AG08395 (cell line): ENCODE data around the gene SLCO4A1.

Experiments
- DNase-seq: peaks from one replicate; pipeline ENCODE4 v3.0.0; 2012; ENCODE audit warnings: mixed read lengths, low spot score

Gene SLCO4A1

DNA sequence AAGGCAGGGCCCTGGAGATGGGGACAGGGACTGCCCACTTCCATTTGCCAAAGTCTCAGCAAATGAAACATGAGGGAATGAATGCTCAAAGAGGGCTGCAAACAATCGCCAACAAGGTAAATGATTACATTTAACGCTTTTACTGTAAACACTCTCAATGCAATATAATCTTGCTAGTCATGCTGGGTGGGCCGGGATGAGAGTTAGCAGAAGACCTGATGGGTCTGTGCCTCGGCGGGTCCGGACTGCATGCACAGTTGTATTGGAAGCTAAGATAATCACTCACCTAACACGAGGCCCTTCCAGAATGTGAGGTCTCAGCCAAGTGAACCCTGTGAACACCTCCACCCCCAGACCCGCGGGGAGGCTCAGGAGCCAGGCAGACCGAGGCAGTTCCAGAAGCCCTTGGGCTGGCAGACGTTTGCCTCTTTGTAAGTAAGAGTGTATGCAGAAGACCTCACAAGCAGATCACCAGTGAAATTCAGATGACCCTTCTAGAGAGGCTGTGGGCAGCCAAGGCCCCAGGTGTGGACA, 4.7 kb upstream of the SLCO4A1 start:
- no peak for DNase-seq

DNA sequence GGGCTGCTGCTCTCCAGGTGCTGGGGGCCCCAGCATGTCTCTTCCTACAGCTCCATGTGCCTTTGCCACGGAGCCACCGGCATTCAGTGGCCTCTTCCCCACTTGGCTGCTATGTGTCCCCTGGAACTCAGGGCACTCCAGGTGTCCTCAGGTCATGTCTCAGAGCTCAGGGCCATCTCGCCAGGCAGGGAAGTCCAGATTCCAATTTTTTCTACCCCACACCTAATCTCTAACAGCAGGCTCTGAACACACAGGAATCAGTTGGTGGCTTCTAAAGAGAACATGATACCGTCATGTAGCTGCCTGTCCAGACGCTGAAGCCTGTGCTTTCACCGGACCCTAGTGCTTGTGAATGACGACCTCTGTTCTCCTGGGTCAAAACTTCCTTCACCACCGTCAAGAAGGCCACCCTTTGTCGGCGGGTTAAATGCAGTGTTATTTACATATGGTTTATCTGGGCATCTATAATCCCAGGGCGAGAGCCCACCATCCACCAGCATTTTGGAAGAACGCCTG, 4.2 kb upstream of the SLCO4A1 start:
- DNase-seq, result no peak

DNA sequence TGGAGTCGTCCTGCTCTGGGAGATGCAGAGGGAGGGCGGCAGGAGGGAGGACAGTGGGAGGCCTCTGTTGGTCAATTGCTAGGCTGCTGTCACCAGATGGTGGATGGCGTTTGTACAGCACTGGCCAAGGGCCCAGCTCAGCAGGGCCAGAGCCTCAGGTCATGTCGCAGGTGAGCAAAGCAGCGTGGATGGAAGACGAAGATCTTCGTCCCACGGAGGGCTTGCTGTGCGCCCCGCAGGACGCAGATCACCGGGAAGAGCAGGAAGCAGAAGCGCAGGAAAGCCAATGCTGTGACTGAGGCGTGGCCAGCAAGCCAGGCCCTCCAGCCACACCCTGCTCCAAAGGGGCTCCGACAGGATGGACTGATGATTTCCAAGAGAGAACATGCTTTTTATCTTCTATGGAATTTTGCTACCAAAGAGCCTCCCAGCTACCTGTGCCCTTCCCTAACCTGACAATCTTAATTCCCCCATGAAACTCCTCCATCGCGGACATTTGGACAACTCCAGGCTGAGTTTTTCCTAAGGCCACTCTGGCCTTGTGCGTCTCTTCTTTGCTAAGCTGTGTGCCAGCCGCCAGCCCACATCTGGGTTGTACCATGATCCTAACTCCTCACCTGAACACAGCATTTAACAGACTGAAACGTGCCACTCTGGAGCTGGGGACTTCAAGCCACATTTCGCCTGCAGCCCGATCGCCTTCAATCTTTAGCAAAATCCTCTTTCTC, 3.5 kb upstream of the SLCO4A1 start:
- DNase-seq, result no peak

DNA sequence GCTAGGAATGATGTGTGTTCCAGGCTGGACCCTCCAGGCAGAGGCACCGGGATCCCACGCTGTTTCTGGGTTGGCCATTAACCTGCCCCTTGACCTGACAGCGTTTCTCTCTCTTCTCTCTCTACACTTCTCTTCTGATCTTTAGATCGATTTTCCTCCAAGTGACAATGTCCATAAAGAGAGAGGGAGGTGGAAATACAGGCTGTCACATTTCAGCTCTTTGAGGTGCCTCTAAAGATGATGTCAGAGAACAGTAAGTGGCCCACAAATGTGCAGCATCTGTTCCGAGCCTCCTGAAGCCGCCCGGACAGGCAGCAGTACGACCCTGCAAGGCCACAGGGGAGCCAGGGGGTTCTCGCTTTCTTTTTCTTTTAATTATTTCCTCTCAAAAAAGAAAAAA, 2.5 kb upstream of the SLCO4A1 start:
- no peak for DNase-seq

DNA sequence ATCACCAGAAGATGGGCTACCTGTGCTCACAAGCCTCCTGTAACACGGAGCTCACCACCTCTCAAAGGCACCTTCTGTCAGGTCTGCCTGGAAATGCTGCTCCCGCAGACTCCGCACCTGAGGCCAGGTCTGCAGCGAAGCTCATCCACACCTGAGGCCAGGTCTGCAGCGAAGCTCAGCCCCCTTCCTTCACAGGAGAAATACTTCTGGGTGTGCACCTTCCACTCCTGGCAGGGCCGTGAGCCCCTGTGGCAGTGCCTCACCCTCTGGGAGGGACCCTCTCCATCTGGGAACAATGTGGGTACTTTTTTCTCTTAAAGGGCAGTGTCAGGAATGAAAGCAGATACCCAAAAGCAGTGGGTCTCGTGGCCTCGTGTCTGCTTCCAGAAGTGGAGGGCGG, 1.4 kb upstream of the SLCO4A1 start:
- DNase-seq, result no peak

DNA sequence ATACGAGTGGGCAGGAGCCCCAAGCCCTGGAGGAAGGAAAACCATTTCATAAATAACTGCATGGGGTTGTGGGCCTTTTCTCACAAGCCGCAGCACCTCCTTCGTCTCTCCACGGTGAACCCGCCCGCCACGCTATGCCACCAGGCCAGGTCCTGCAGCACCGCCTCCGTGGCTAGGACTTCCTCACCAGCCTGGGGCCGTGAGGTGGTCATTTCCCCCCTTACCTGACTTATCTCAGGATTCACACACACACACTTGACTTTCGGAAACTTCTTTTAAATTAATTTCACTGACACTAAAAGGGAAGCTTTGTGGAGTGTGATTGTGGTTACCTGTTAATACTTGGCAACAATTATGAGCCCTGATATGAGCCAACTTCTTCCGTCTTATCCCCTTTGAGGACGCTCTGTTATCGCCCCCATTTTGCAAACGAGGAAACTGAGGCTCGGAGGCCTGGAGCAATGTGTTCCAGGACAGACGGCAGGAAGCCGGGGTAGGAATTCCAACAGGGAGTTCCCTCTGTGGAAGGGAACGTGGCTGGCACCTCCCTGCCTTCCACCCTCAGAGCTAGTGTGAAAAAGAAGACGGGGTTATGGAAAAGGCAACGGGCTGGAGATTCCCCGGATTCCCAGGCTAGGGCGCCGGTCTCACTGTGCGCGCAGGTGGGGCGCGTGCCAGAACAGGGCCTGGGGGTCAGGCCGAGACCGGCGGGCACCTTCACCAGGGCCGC, 817 bp upstream of the SLCO4A1 start:
- no peak for DNase-seq

DNA sequence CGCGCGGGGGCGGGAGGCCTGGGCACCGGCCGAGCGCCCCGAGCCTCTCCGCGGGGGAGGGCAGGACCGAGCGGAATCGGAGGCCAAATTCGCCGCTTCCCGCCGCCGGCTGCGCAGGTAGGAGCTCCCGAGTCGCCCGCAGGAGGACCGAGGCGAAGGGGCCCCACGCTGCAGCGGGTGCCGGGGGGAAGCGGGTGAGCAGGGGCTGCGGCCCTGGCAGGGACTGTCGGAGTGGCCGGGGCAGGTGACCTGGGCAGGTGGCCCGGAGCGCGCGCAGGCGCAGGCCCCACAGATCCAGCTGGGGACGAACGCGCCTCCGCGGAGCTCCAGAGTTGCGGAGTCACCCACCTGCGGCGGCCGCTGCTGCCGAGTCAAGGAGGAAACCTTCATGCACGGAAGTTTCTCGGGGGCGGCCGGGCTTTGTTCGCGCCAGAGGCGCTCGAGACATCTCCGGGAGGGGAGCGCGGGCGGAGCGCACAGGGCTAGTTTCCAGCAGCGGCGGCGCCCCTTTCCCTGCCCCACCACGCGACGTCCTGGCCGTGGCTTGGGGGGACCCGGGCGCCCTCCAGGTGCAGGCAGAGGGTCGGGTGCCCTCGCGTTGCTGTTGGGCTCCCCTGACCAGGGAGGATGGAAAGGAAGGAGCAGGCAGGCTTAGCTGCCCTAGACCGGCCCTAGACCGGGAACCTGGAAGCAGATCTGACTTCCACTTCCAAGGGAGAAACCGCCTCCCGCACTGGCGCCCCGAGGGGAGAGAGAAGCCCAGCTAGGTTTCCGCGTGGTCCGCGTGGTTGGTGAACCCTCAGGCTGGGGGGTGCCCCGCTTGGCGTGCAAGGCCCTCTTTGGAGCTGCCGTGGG, 590 bp downstream of the SLCO4A1 start:
- no peak for DNase-seq

DNA sequence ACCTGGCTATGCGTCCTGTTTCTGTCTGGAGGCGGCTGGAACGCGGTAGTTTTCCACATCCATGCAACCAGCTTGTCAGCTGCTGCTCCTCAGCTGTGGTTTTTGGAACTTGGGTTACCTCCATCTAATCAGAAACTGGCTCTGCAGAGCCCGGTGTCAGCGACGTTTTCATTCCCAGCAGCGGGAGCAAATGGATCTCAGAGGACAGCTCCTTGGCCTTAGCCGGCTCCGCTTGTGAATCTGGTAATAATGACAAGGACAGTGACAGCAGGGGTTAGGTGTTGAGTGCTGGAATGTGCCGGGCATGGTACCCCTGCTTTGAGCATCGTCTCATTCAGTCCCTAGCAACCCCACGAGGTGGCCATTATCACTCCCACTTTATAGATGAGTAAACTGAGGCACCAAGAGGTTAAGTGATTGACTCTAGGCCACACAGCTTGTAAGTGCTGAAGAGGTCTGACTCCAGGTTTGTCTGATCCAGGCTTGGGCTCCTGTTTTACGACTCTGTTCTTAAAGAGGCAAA, 1.3 kb downstream of the SLCO4A1 start:
- no peak for DNase-seq

DNA sequence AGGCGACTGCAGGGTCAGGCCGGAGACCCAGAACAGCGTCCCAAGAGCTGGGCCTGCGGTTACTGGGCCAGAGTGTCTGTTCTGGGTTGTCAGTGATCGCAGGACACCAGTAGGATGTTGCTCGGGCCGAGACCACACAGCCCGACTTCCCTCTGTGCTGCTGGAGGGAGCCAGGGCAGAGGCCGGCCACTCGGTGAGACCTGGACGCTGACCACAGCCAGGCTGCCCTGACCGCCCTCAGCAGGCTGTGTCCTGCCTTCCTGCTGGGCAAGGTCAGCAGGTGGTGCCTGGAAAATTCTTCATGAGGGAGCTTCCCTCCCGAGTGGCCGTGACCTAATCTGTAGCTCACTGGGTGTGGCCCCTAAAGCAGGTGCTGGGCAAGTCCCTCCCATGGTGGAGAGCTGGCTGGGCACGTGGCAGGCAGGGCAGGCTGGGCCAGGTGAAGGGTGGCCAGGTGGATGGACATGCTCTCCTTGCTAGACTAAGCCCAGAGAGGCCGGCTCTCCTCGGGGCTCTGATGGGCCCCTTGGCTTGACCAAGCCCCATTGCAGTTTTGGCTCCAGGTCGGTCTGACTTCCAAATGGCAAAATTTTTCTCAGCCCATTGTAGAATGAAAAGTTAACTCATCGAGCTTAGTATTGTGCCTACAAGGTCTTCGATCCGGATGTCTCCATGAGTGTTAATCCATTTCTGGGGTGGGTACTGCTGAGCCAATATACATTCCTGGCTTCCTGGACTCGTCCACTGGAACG, 1.9 kb downstream of the SLCO4A1 start:
- no peak for DNase-seq

DNA sequence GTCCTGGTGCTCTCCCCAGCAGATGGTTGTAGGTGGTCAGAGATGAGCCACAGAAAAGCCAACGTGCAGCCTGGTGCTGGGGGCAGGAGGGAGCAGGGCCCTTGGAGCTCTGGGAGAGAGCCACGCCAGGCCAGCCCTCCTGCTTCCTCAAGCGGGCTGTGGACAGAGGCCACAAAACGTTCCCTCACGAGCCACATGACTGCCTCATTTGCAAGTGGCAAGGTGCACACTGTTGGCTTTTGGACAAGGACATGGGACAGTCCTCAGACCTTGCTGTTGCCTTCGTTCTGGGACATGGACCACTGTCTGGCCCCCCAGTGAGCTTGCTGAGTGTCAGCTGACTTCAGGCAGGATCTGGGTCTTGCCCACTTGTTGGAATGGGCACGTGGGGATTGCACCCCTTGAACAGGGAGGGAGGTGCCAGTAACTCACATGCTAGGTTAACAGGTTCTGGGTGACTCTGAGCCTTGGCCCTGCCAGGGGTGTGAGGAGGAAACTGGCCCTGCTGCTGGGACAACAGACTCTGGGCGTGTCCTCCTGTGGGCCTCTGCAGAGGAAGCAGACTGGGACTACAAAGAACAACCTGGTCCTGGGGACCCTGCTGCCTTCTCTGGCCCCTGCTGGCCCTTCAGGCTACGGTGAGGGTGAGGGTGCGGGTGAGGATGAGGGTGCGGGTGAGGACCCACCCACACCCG, 2.6 kb downstream of the SLCO4A1 start:
- no peak for DNase-seq

DNA sequence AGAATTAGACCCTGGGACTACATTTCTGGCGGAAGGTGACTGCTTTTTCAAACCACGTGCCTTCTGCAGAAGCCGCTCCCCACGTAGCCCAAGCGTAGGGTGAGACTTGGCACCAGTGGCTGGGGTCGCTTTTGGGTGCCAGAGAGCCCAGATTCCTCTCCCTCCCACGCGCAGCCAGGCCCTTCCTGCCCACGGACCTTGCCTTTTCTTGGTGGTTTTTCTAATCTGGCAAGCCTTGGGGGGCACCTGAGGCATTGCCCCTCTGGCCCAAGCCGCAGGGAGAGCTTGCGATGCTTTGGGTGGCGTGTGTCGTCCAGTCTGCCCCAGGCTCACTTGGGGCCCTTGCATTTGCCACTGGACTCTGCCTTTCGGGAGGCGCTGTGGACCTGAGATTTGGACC, 3.3 kb downstream of the SLCO4A1 start:
- DNase-seq, result no peak

DNA sequence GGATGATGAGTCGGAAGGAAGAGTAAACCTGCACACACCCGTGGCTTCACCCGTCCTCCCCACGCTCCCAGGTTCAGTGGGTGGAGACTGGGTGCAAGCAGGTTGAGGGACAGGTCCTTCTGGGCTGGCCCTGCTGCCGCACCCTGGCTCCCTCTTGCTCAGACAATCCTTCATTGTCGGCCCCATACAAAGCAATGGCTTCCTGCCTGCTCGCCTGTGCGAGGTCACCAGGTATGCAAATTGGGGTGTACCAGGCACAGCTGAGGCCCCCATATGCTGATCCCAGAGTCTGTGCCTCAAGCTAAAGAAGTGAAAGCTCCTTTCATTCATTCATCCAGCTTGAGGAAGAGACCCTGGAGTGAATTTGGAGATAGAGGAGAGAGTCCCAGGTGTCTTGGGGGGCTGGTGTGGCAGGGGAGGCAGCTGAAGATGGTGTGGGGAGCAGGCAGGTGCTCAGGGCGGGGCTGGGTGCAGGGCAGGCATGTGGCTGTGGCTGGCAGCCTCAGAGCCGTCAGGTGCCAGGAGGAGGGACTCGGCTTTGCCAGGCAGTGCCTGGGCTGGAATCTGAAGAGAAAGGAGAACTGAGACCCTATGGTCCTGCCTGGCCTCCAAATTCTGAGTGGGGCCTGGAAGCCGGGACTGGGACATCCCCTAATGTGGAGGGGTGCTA, 4.7 kb downstream of the SLCO4A1 start:
- DNase-seq, result no peak

DNA sequence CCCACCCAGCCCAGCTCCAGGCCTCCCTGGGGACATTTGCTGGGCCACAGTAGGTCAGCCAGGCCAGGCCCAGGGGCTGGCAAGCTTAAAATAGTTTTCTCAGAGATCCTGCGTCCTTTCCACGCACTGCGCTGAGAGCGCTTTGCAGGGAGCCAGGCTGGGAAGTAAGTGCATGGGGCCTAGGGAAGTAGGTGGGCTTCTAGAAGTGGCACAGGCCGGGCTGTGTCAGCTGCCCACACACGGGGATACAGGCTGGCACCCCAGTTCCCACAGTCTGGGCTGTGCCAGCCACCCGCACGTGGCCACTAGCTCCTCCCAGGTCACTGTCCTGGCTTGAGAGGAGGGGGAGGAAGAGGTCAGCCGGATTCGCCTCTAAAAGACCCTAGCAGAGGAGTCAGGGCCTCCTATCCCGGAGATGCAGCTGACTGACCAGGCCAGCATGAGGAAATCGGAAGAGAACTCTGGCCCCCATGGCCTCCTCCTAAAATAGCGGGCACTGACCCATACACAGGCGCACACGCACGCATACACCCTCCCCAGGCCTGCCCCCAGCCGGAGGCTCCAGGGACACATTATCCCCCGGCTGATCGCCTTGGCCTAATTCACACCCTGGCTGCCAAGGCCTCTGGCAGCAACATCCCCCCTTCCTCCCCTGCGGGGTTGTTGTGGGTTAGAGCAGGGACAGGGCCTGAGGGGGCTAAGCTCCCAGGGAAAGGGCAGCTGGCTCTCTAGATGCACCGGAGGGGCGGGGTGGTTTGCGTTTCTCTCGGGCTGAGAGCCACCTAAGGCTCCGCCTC, 5.4 kb downstream of the SLCO4A1 start:
- no peak for DNase-seq

DNA sequence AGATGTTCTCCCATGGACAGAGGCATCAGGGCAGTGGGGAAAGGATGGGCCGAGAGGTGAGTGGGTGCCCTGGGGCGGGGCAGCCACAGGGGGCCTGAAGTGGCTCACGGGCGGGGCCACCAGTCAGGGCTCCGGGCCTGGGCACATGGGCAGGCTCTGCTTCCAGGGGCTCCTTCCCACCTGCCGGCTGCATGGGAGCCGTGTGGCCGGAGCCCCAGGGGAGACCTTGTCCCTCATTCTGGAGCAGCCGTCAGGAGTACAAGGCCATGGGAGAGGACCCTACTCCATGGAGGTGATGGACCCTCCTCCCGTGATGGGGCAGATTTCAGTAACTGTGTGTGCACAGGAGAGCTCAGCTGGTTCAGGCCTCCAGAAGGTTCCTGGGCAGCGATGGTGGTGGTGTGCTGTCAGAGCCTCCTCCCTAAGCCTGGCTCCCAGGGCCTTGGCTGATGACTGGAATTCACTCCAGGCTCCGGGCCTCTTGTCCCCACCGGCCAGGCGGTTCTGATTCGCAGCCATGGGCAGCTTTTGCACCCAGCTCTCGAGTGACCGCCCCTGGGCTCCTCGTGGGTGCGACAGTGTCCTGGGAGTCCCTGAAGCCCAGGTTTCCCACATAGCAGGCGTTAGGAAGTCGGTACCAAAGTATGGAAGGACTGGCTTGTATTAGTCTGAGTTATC, 6.2 kb downstream of the SLCO4A1 start:
- DNase-seq, result no peak

DNA sequence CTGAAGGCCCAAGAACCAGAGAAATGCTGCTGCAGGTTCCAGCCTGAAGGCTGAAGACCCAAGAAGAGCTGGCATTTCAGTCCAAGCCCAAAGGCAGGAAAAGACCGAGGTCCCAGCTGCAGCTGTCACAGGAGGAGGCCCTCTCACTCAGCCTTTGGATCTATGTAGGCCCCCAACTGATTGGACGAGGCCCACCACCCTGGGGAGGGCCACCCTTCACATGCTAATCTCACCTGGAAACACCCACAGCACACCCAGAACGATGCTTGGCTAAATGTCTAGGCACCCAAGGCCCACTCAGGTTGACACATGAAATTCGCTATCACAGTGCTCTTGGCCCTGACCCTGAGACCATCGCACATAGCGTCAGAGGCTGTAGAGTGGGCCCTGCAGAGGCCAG, 6.8 kb downstream of the SLCO4A1 start:
- no peak for DNase-seq

DNA sequence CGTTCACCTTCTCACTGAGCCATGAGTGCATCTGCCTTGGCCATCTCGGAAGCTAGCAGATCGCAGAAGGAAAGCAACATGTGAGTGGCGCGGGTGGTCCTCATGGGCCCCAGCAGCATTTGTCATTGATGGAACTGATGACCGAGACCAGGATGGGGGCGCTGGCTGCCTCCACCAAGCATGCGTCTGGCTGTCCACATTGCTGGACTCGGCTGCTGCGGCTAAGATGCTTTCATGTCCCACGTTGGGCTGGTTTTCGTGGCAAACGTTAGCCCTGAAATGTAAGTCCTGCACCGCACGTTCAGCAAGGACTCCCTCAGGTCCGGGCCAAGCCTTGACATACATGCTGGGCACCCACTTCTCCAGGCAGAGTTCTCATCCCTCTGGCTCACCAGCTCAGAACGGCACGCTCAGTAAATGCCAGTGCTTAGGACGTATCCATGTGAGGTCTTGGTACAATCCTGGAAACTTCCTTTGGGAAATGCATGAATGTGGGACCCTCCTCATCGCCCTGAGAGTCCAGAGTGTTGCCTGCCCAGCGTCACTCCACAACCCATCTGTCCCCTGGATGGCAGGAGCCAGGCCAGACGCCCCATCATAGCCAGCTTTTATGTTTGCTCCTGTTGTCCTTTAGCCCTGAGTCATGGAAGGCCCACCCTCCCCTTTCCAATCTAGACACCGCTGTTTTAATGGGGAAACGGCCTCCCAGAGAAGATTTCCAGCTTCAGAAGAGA, 8.4 kb downstream of the SLCO4A1 start:
- no peak for DNase-seq

DNA sequence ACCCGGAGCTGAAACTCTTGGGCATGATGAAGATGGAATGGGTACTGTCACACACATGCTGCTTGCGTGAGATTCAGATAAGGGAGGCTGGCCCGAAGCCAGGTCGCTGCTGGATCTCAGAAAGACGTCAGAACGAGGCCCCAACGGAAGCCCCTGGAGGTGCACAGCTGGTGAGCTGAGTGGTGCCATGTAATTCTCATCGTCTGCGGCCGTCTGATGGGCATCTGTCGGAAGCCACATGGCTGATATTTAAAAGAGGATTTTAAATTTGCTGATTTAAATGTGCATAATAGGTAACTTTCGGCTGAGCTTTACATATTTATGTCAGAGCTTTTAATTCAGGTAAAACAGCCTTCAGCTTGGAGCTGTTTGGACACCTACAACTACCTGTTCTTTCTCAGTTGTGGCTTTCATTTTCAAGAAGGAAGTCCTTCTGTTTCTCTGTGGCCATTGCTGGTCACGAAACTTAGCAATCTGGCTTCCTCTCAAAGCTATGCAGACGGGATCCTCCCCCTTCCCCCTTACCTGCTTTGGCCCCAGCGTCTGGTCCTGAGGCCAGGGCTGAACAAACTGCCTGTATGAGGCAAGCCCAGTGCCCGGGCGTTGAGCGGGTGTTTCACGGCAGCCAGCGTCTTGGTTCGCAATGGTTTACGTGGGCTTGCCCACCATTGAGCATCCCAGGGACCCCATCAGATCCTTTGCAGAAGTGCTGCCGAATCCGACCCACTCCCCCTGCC, 9.2 kb downstream of the SLCO4A1 start:
- DNase-seq, result no peak
